Esophagus squamous epithelium (tissue), 4 donors: Measurements from ENCODE around the gene PGLYRP2.

ENCODE experiments used
- POLR2A ChIP-seq, 4 donors: fragments of 450-650 bp; IDR thresholded peaks; one replicate each; pipeline ENCODE4 v1.6.1; 2017; ENCODE audit warnings: antibody characterized with exemption in 4 of 4, mild to moderate bottlenecking in 4 of 4, moderate library complexity in 3 of 4
- TF ChIP-seq, protein P1 (sequence below), 6 experiments: fragments of 450-650 bp in 4 of 6; fragments of 200-600 bp in 2 of 6; sonication (generic) in 2 of 6; IDR thresholded peaks; one replicate each; pipeline ENCODE4 v1.5.1; 2016 to 2019; ENCODE audit warnings: antibody characterized with exemption in 6 of 6, mild to moderate bottlenecking in 4 of 6, moderate library complexity in 4 of 6

DNA sequence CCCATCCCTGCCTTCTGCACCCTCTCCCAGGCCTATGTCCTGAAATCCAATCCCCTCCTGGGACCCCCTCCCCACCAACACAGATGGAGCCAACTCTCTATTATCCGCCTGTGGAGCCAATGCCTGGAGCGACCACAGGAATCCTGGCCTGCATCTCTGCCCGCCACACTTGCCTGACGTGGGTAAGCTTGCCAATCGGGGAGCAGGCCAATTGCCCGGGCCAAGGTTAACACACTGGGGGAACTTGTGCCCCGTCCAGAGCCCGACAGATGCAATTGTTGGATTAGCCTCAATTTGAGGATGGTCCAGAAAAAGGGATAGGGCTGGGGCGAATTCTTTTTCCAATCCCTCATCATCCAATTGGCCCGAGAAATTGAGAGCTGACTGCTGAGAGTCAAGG, 35.5 kb downstream of the PGLYRP2 start:
- TF ChIP-seq, protein P1, sequence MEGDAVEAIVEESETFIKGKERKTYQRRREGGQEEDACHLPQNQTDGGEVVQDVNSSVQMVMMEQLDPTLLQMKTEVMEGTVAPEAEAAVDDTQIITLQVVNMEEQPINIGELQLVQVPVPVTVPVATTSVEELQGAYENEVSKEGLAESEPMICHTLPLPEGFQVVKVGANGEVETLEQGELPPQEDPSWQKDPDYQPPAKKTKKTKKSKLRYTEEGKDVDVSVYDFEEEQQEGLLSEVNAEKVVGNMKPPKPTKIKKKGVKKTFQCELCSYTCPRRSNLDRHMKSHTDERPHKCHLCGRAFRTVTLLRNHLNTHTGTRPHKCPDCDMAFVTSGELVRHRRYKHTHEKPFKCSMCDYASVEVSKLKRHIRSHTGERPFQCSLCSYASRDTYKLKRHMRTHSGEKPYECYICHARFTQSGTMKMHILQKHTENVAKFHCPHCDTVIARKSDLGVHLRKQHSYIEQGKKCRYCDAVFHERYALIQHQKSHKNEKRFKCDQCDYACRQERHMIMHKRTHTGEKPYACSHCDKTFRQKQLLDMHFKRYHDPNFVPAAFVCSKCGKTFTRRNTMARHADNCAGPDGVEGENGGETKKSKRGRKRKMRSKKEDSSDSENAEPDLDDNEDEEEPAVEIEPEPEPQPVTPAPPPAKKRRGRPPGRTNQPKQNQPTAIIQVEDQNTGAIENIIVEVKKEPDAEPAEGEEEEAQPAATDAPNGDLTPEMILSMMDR (IDR thresholded peaks at IDR 0.05): no peak
- no peak for TF ChIP-seq POLR2A (IDR thresholded peaks at IDR 0.05)
